NCI-H1417 treated with DMSO at 0.1 percent for 48 hours (cell line): ENCODE data around the gene COTL1.

Experiments
- DNase-seq: peaks from one replicate; lab custom pipeline; 2025; lab: John Stamatoyannopoulos, UW

Gene COTL1

GRCh38 chr16:84617791-84618580 lies at the start of gene COTL1:
Gene COTL1 (minus strand): TSS chr16:84618078. CDS start chr16:84617914, 164 bp downstream.
- DNase-seq = peak; percentile 77

GRCh38 chr16:84665843-84666242 lies 48.0 kb upstream of the COTL1 start:
- no peak for DNase-seq

- DNase-seq = no peak
These were observed 47.5 kb upstream of the COTL1 start for GRCh38 chr16:84665359-84665758.

GRCh38 chr16:84663433-84664101 lies 45.7 kb upstream of the COTL1 start:
- no peak for DNase-seq

GRCh38 chr16:84662471-84662870 lies 44.6 kb upstream of the COTL1 start:
- DNase-seq = no peak

GRCh38 chr16:84661418-84662060 lies 43.7 kb upstream of the COTL1 start:
- no peak for DNase-seq

GRCh38 chr16:84660973-84661372 lies 43.1 kb upstream of the COTL1 start:
- DNase-seq = no peak

GRCh38 chr16:84659656-84660300 lies 41.9 kb upstream of the COTL1 start:
- no peak for DNase-seq

- DNase-seq = no peak
These were observed 40.8 kb upstream of the COTL1 start for GRCh38 chr16:84658690-84659089.

- no peak for DNase-seq
These were observed 39.5 kb upstream of the COTL1 start for GRCh38 chr16:84657229-84657837.

GRCh38 chr16:84656649-84657048 lies 38.8 kb upstream of the COTL1 start:
- no peak for DNase-seq

GRCh38 chr16:84654998-84655397 lies 37.1 kb upstream of the COTL1 start:
- no peak for DNase-seq

- DNase-seq = no peak
These were observed 36.4 kb upstream of the COTL1 start for GRCh38 chr16:84654238-84654637.

GRCh38 chr16:84652566-84652965 lies 34.7 kb upstream of the COTL1 start:
- DNase-seq = no peak

- no peak for DNase-seq
These were observed 32.4 kb upstream of the COTL1 start for GRCh38 chr16:84650062-84650991.

- DNase-seq = no peak
These were observed 31.6 kb upstream of the COTL1 start for GRCh38 chr16:84649511-84649861.

GRCh38 chr16:84648595-84649510 lies 31.0 kb upstream of the COTL1 start:
- DNase-seq = no peak

- DNase-seq = no peak
These were observed 30.1 kb upstream of the COTL1 start, which contains the start of gene KLHL36 for GRCh38 chr16:84647828-84648594. Gene KLHL36 (plus strand): TSS chr16:84648511. CDS start chr16:84650868, 2,357 bp downstream.

GRCh38 chr16:84643674-84644073 lies 25.8 kb upstream of the COTL1 start:
- DNase-seq = no peak
